ENCODE measurements around the gene FGGY.
A peak's percentile ranks its signal among the peaks of the same experiment; 100 is the strongest.

FGGY gene

DNA sequence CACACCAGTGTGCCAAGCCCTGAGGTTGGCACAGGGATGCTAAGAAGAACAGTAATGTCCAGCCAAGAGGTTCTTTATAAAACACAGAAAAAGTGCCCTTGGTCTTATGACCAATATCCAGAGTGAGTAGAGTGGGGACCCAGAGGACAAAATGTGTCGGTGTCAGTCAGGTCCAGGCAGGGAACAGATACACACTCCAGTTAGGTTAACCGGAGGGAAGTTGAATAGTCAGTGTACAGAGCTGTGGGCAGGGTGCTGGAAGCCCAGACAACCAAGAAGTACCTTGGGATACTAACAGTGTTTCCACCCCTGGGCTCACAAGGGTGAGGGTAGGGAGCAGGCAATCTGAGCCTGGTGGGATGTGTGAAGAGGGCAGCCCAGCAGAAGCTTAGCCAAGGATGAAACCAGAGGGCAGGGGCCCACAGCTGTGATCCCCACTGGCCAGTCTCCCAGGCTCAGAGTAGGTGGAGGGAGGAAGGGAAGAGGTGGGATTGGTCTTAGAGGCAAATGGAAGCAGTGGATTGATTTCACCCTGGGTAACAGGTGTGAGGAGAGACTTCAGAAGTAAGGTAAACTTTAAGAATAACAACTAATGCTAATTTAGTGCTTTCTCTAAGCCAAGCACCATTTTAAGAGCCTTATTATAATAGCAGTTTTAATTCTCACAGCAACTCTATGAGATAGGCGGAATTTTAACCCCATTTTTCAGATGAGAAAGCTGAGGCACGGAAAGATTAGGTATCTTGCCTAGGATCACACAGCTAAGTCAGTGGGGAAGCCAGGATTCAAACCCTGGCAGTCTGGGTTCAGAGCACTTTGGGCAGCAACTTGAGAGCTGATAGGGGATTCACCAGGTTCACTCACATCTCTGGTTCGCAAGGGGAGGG is 374.4 kb downstream of the FGGY start:
- DNase-seq = no peak

DNA sequence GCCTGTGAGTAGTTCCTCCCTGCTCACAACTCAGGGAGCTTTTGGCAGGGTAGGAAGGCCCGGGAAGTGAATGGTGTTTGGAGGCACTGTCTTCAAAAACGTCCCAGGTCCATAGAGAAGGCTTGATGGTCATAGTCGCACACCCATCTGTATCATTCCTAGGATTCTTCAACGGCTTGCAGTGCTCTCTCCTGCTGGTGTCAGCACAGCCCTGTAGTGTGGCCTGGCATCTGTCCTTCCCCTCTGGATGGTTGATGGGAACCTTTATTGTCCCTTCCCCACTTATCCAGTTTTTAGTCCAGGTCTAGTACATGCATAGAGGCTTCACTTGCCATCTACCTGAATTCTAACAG is 375.0 kb downstream of the FGGY start:
- DNase-seq = no peak

DNA sequence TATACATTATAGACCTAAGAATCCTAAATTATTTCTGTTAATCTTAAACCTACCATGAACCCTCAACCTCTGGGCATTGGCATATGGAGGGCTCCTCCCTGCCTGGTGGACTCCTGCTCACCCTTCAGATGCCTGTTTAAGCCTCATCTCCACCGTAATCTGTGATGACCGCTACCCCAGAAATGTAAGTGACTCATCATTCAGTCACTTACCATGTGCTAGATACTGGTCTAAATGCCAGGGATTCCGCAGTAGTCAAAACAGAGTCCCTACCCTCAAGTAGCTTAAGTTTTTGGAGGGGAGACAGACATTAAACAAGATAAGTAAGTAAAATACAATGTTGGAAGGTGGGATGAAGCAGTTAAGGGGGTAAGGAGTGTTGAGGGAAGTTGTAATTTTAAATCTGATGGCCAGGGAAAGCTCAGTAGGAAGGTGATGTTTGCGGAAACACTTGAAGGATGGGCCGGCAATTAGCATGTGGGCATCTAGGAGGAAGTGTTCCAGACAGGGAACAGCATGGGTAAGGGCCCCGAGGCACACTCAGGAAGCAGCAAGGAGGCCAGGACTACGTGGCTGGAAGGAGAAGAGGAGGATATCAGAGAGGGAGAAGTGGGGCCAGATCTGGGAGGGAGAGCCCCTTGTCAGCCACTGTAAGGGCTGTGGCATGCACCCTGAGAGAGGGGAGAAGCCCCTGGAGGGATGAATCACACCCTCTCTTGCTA is 376.1 kb downstream of the FGGY start:
- DNase-seq = no peak

DNA sequence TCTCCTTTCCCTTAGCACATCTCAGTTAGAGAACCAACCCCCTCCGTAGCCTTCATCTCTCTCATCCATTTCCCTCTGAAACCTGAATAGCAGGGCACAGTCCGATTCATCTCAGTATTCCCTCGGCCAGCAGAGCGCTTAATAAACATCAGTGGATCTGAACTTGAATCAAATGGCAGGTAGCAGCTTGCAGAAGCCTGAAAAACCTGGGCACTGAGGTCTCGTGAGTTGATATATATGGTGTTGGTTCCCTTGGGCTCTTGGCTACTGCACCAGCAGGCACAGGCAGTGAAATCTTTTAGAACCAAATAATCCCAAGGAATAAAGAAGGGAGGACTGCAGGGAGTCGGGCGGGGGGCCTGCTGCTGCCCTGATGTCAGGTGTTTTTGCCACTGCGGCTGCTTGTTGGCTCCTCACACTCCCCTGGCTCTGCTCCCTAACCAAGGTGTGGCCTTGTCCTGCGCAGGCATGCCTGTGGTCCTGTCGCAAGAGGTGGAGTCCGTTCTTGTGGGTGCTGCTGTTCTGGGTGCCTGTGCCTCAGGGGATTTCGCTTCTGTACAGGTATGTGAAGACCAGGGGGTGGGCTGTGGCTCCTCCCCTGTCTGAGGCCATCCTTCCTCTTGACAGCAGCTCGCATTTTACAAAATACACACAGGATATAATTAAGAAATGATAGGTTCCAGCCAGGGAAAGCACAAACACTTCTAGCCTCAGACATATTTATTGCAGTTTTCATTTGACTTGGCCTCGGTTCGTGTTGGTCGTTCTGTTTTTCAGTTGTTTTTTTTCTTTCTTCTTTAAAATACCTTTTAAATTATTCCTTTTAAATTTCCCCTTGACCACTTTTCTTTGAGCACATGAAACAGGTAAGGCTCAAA is 376.9 kb downstream of the FGGY start:
- DNase-seq = peak in 1 of 2 experiments; percentile 37

DNA sequence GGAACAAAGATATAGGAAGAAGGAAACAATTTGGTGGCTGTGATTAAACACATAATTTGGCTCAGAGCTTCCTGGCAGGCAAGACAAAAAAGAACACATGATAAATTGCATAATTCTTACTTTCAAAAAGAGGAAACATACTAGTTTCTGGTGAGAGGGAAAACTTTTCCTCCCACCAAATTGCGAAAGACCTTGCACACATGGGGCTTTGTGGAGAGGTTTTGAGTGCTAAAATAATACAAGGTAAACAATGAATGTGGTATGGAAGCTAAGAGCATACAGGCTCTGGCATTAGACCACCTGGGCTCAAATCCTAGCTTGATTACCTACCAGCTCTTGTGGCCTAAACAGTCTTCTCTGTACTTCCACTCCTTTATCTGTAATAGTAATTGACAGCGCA is 377.7 kb downstream of the FGGY start:
- peak; percentile 93 to 95 for DNase-seq

DNA sequence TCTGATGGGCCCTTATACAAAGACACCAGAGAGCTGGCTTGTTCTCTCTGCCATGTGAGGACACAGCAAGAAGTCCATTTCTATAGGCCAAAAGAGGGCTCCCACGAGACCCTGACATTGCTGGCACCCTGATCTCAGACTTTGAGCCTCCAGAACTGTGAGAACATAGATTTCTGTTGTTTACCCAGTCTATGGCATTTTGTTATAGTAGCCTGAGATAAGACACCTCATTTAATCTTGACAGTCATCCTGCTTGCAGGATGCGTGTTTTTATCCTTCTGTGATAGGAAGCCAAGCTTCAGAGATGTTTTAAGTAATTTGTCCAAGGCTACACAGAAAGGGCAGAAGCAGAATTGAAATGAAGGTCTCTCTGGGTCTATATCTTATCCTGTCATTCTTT is 379.0 kb downstream of the FGGY start:
- DNase-seq = no peak

DNA sequence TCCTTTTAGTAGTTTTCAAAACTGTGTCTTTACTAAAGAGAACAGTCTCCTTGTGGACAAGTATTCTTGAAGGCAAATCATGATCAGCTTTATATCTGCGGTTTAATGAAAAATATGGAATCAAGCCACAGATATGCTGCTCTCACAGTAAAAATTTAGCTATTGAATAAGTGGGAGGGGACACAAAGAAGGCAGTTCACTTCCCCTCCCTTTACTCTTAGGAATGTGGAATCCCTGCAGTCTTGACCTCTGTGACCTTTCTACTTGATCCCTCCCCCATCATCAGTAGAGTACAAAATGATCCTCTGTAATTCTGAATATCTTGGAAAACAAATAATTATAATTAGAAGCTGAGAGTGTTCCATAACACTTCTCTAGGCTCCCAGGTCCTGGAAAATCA is 381.1 kb downstream of the FGGY start:
- no peak for DNase-seq

DNA sequence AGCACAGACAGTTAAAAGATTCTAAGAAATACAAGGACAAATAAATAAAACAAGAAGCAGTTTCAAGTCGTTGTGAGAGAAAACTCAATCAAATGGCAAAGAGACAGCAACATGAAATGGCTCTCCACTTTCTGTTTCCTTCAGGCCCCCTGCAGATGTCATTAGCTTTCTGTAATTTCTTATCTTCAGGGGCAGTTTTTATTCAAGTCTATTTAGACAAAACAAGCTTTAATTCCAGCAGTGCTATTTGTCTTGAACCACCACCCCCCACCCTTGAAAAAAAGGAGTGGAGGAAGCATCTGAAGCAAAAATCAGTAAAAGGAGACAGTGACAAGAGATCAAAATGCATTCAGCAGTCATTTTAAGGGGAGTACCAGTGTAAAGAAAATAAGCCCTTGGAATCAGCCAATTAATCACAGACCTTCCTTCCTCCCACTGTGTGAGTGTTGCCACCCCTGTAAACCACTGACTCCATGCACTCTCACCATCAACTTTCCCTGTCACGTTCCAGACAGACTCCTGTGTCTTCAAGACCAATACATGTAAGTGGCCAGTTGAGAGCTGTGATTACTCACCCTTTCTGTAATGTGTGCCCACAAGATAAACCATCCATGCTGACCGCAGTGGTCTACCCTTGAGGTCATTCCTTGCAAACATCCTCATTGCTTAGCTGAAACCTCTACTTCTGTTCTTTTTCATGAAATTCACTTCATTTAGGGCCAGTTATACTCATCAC is 381.8 kb downstream of the FGGY start:
- DNase-seq = no peak

DNA sequence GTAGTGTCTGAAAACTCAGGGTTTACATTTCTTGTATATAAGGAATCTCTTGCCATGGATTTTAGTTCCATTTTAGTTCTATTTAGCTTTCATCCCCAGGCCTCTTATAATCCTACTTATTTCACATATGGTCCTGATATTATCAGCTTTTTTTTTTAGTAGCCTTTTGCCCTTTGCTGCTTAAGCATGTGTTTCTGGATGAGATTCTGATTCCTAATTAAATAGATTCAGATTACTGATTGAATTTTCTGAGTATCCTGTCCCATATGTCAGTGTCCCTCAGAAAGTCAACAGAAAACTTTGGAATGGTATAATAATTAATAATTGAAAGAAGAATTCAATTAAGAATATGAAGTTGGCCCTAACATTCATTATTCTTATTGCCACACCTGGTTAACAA is 383.1 kb downstream of the FGGY start:
- DNase-seq = no peak

DNA sequence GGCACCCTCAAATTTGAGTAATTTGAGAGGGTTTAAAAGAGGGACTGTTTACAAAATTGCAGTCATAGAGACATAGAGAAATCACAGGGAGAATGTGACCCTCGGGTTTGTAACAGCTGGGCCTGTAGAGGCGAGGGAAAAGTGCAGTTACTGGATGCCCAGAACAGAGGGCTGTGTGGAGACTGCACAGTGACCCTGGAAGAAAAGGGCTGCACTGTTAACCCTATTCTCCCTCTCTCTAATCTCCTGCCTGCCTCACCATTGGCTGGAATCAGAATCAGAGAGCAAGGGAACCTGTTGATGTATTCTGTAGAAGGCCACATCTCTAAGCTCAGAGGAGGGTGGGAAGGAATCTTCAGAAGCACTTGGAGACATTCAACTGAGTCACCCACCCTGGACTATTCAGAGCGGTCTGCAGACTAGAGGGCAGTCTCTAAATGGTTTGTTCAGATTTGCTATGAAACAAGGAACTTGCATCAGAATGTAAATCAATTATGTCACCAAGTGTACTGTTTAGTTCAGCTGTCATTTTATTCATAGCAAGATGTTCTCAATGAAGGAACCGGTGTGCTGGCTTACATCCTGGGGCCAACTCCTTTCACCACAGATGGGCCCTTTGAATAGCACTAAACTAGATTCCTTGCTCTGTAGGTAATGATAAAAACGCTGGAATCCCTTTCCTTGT is 385.6 kb downstream of the FGGY start:
- DNase-seq = no peak

DNA sequence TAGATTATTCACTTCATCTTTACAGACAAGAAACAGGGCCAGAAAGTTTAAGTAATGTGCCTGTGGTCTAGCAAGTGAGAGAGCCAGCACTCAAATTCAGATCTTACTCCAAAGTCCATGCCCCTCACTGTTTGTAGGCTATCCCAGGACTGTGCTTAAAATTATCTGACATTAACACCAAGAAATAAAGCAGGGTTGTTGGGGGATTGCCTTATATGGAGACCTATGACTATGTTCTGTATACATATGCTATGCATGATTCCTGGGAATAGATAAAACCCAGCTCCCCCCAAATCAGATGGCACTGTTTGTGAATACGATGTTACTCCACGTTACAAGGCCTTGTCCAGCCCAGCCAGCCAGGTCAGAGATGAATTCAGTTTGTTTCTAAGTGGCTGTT is 386.3 kb downstream of the FGGY start:
- no peak for DNase-seq

DNA sequence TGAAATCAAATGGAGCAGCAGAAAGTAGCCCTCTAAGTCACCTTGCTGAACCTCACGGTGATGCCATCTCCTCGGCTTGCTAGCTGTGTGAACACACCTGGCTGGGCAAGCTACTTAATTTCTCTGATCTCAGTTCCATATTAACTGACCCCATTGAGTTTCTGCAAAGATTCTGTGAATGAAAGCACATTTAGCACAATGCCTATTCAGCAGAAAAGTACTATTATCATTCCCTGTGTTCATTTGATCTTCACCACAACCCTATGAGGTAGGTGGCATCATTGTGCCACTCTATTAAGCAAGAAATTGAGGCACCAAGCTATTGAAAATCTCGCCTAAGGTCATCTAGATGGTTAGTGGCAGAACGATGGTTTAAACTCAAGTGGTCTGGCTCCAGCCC is 387.8 kb downstream of the FGGY start:
- DNase-seq = no peak

DNA sequence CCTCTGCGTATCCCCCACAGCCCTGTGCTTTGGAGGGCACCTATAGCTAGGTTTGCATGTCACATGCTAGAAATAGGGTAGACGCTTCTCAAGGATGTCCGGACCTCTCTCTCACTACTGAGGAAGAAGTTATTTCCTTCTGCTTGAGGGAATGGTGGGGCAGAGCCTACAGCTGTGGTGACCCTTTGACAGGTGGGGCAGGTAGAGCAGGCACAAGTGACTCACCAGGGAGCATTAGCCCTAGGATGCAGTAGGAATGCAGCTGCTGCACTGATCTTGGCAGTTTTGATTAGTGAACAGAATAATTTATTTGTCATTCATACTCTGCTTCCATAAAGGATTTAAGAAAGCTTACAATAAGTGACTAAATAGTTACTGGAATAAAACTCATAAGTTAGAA is 388.2 kb downstream of the FGGY start:
- no peak for DNase-seq

DNA sequence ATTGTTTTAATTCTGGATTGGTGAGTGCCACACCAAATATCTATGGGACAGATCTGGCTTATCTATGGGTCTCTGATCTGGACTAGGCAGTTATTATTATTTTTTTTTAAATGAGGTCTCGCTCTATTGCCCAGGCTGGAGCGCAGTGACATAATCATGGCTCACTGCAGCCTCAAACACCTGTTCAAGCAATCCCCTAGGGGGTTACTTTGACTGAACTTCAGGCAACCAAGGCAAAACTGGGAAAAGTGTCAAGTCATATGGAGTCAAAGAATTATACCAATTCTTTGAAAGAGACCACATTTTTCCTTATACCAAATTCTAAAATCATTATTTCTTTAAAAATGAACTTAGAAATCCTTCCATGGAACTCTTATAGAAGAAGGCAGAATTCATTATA is 388.8 kb downstream of the FGGY start:
- no peak for DNase-seq

DNA sequence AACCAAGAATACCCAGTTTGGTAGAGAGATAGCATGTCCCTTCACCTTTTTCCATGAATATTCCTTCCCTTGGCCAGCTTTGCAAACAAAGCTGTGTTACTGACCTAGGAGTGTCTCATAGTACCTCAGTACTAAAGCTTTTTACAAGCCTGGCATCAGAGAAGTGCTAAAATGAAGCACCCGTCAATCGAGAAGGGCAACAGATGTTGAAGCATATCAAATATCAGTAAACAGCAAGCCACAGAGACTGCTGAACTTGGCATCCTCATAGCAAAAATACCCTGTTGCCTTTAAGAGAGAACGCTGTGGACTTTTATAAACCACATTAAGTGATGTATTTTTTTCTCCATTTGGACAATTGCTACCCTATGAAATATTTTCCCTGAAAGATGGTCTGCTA is 389.3 kb downstream of the FGGY start:
- no peak for DNase-seq

DNA sequence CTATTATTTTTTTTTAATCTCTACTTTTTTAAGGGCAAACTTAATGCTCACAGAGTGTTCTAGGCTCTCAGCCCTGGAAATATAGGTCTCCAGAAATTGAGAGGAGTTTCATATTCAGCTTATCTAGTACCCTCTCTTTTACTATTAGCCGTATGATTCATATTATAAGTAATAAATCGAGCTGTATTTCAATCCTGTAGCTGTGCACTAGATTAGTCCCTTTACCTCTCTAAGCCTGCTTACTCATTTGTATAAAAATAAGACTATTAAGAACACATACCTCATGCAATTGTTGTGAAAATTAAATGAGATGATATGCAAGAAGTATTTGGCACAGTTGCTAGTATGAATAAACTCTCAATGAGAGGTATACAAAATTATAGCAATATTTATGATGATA is 389.7 kb downstream of the FGGY start:
- DNase-seq = no peak

DNA sequence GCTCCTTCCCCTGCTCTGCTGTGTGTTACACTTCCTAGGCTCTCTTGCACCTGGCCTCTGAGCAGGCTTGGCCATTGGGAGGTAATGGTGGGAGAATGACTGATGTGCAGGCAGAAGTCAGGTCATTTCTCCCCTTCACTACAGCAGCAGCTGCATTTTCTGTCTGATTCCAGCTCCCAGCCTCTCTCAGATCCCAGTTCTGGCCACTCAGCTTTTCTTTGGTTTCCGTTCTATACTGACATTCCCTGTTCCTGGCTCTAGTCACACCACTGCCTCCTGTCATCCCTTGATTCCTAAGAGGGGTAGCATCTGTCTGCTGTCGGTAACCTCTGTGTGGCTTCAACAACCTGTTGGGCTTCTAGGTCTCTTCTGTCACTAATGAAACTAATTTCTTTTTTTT is 390.2 kb downstream of the FGGY start:
- DNase-seq = no peak

DNA sequence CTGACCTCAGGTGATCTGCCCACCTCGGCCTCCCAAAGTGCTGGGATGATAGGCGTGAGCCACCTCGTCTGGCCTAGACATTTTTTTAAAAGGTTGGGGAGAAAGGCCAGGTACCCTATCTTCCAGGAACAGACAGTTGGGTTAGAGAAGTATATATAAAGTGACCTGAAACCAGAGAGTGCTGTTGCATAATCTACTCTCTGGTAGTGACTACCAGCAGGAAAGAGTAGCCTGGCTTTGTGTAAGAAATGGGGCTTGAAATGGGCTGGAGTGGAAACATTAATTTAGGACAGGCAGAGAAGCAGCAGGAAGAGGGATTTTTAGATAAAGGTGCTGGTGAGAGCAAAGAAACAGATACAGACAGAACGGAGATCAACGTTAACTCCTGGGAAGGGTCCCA is 392.1 kb downstream of the FGGY start:
- peak in 1 of 2 experiments; percentile 11 for DNase-seq

DNA sequence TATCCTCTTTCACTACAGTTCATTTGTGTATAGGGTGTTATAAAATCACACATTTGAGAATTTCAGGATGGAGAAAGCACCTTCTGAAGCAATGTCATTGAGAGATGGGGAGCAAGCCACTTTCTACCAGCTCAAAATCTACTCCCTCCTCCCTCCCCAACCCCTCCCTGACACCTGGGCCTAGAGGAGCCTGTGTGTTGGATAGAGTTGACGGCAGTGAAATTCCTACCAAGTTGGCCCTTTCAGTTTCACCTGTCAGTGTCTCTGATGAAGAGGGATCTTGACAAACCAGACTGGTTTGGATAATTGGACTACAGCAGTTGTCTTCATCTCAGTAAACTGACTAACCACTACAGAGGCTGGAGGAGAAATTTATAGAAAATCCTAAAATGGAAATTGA is 392.8 kb downstream of the FGGY start:
- DNase-seq = peak in 1 of 2 experiments; percentile 13

DNA sequence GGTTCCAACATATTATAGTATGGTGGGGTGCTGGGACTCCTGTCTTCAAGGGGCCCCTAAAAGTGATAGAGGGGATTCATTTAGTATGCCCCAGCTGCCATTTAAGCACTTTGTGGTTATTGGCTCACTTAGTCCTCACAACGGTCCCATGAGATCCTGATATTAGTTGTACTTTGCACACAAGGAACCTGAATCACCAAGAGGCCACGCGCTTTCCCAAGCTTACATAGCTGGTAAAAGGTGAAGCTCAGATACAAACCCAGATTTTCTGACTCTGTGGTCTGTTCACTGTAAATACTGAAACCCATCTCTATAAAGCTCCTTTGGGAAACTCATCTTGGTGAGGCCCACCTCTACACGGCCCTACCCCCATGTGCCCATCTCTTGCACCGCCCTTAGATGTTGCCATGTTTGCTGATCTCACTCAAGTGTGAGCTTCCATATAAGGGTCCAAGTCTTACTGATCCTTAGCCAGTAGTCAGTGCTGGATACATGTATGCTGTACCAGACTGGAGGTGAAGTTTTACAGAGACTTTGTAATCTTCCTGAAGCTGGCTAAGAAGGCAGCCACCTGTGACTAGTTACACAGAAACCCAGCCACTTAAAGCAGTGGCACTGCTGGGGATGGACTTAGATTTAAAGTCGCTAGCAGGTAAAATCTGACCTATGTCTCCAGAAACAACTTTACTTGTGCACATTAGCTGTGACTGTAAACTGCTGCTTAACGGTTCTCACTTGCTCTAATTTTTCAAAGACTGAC is 393.5 kb downstream of the FGGY start:
- DNase-seq = no peak

DNA sequence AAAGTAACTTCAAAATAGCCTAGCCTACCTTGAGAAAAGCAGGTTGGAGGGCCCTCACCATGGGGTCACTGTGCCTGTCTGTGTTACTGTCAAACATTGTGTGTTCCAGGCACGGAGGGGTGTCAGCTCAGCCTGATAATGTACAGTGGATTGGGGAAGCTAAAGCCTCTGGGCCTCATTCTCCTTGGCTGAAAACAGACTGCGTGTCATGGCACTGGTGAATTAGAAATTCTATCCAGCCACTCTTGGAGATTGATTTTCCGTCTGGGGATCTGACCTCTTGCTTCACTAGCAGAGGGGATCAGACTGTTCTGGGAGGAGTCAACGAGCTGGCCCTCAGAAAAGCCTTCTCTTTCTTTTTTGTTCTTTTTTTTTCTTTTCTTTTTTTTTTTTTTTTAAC is 394.4 kb downstream of the FGGY start:
- no peak for DNase-seq
